Endodermal cell (in vitro differentiated cells): Measurements from ENCODE around the gene PTPRN2. TPM values are rescaled to one million over a fixed set of nuclear protein-coding genes. Genes with fewer than 3 reads are reported as not detected.
A peak's percentile ranks its signal among the peaks of the same experiment; 100 is the strongest.

Experiments
- DNase-seq: peaks from one replicate; pipeline ENCODE4 v3.0.0-alpha.2; 2017
- H3K27ac ChIP-seq: 2 replicates; pipeline ENCODE4 v1.5.1; 2013; ENCODE audit warnings: mild to moderate bottlenecking, low read depth, low read length, moderate library complexity
- H3K27me3 ChIP-seq: 2 replicates; pipeline ENCODE4 v1.6.1; 2013; ENCODE audit warnings: mild to moderate bottlenecking, low read length, moderate library complexity; ENCODE audit not compliant: insufficient read depth, control insufficient read depth, poor library complexity, severe bottlenecking
- H3K36me3 ChIP-seq: 2 replicates; pipeline ENCODE4 v1.7.0; 2013; ENCODE audit warnings: mild to moderate bottlenecking, low read length, moderate library complexity; ENCODE audit not compliant: control insufficient read depth, insufficient read depth
- H3K4me1 ChIP-seq: one replicate; pipeline ENCODE4 v1.7.0; 2013; ENCODE audit warnings: low read length; ENCODE audit not compliant: control insufficient read depth, insufficient read depth
- H3K4me3 ChIP-seq: 2 replicates; pipeline ENCODE4 v1.5.1; 2013; ENCODE audit warnings: mild to moderate bottlenecking, low read length, moderate library complexity
- H3K9ac ChIP-seq: 2 replicates; pipeline ENCODE4 v1.6.1; 2013; ENCODE audit warnings: mild to moderate bottlenecking, low read length, moderate library complexity; ENCODE audit not compliant: poor library complexity, severe bottlenecking; ENCODE audit errors: extremely low read depth
- H3K9me3 ChIP-seq: 2 replicates; pipeline ENCODE4 v1.6.1; 2013; ENCODE audit warnings: mild to moderate bottlenecking, low read length, moderate library complexity; ENCODE audit not compliant: control insufficient read depth
- H3K27ac Mint-ChIP-seq: 2 replicates; pipeline ENCODE4 v1.8.0; 2020; ENCODE audit warnings: mixed read lengths
- H3K27me3 Mint-ChIP-seq: 2 replicates; pipeline ENCODE4 v1.8.0; 2021; ENCODE audit warnings: mild to moderate bottlenecking, mixed read lengths; ENCODE audit not compliant: insufficient read depth
- H3K36me3 Mint-ChIP-seq: 2 replicates; pipeline ENCODE4 v1.8.0; 2020; ENCODE audit warnings: low read depth, mixed read lengths
- H3K4me1 Mint-ChIP-seq: 2 replicates; pipeline ENCODE4 v1.8.0; 2020; ENCODE audit warnings: mixed read lengths
- H3K4me3 Mint-ChIP-seq: 2 replicates; pipeline ENCODE4 v1.8.0; 2020; ENCODE audit warnings: mild to moderate bottlenecking, moderate library complexity, mixed read lengths
- H3K9me3 Mint-ChIP-seq: 2 replicates; pipeline ENCODE4 v1.8.0; 2020; ENCODE audit warnings: mild to moderate bottlenecking, mixed read lengths
- WGBS, 2 experiments: methylation state at CpG; one replicate each; pipeline versions ENCODE4 v1.1.5 to v1.1.7; 2013; ENCODE audit warnings: missing lambda C conversion rate in 2 of 2, mixed read lengths in 1 of 2; ENCODE audit not compliant: insufficient coverage in 1 of 2, insufficient read length in 1 of 2; 5-methylcytosine and 5-hydroxymethylcytosine counted together
- total RNA-seq, 2 donors: library from RNA; stranded (reverse); fragmentation: NEBNext Ultra II Directional in 1 of 2; extraction: Animal tissue kit (Norgen Biotek cat#: 25700) in 1 of 2; gene quantifications; 2 replicates in 1 of 2; 3 replicates in 1 of 2; pipeline ENCODE4 v1.2.1, GENCODE V29; 2021
- TF ChIP-seq, protein P1 (sequence below): fragments of 200-600 bp; sonication (generic); conservative IDR thresholded peaks from 2 replicates; pipeline ENCODE4 v1.5.0; 2021; ENCODE audit warnings: antibody characterized with exemption, mild to moderate bottlenecking

The PTPRN2 gene
- total RNA-seq, 2 donors from 2014 or later, result 0.69 to 1.2 TPM

DNA sequence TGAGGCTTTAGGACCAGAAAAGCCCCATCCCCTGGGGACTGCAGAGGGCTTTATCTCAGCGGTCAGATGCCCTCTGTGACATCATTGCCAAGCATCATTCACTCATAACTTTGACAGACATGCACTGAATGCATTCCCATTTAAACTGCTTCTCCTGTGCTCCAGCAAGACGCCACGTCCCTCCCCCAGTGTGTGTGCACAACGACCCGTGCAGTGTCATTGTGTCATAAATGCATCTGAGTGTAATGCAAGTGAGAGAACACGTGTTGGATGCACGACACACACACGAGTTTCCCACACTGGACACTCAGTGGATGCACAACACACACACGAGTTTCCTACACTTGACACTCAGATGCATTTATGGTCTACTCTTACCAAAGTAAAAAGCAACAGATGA lies 337.9 kb downstream of the PTPRN2 start:
- no peak overlapping the region for H3K4me3 Mint-ChIP-seq
- H3K27ac ChIP-seq, result no peak overlapping the region
- H3K27me3 Mint-ChIP-seq, result no peaks in the 10 kb centered on the region
- H3K9me3 Mint-ChIP-seq, result peaks cover 5% of the 10 kb centered on the region
- peak overlapping the region; percentile 71 for H3K4me3 ChIP-seq
- H3K27me3 ChIP-seq, result no peaks in the 10 kb centered on the region
- peaks cover 86% of the 10 kb centered on the region for H3K9me3 ChIP-seq
- no peak overlapping the region for H3K9ac ChIP-seq
- H3K27ac Mint-ChIP-seq, result no peak overlapping the region
- WGBS, 2 experiments, result 82 to 90% methylated on average over 5 to 9 of the region's 9 CpGs
- H3K4me1 Mint-ChIP-seq, result no peaks in the 10 kb centered on the region
- peak; percentile 9 for DNase-seq
- H3K4me1 ChIP-seq, result no peaks in the 10 kb centered on the region
- TF ChIP-seq, protein P1, sequence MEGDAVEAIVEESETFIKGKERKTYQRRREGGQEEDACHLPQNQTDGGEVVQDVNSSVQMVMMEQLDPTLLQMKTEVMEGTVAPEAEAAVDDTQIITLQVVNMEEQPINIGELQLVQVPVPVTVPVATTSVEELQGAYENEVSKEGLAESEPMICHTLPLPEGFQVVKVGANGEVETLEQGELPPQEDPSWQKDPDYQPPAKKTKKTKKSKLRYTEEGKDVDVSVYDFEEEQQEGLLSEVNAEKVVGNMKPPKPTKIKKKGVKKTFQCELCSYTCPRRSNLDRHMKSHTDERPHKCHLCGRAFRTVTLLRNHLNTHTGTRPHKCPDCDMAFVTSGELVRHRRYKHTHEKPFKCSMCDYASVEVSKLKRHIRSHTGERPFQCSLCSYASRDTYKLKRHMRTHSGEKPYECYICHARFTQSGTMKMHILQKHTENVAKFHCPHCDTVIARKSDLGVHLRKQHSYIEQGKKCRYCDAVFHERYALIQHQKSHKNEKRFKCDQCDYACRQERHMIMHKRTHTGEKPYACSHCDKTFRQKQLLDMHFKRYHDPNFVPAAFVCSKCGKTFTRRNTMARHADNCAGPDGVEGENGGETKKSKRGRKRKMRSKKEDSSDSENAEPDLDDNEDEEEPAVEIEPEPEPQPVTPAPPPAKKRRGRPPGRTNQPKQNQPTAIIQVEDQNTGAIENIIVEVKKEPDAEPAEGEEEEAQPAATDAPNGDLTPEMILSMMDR, result no peak
- H3K36me3 ChIP-seq, result no peaks in the 10 kb centered on the region
- H3K36me3 Mint-ChIP-seq, result no peaks in the 10 kb centered on the region

DNA sequence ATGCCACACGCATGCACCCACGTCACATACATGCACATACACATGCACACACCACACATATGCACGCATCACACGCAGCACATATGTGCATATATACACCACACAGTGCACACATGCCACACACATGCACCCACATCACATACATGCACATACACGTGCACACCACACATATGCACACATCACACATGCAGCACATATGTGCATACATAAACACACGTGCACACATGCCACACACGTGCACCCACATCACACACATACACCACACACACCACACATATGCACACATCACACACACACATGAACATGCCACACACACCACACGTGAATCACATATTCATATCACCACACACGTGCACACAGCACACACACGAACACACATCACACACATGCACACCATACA lies 338.8 kb downstream of the PTPRN2 start:
- Mint-ChIP-seq H3K4me3 (no peak overlapping the region), H3K36me3 (no peaks in the 10 kb centered on the region)

DNA sequence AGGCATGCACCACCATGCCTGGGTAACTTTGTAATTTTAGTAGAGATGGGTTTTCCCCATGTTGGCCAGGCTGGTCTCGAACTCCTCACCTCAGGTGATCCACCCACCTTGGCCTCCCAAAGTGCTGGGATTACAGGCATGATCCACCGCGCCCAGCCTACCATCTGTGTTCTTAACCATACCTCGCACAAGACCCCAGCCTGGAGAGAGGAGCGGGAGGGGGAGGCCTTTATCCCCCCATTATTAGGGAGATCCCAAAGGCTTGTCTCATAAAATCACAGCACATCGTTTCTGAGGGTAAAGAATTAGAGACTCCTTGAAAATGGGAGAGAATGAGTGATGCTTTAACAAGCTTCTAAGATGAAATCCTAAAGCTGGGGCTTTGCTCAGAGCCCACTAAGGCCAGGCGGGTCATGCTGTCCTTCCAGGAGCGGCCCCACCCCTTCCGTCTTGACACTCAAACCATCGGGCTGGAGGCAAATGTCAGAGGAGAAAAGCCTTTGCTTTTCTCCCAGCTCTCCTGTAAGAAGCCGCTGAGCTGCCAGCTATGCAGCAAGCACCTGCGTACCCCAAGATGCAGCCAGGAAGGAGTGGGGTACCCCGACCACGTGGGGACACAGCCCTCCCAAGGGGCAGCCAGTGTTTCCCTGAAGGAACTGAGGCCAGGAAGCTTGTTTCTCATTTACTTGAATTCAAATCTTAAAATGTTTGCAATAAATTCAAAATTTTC lies 339.7 kb downstream of the PTPRN2 start:
- peaks cover 96% of the 10 kb centered on the region for H3K9me3 ChIP-seq
- H3K4me3 Mint-ChIP-seq, result no peak overlapping the region
- TF ChIP-seq, protein P1, result no peak

More for the DNA sequence above, 338.8 kb downstream of the PTPRN2 start:
- TF ChIP-seq, protein P1, result no peak
- peak; percentile 16 for DNase-seq
- H3K9me3 Mint-ChIP-seq, result peaks cover 5% of the 10 kb centered on the region
- H3K4me1 ChIP-seq, result no peaks in the 10 kb centered on the region
- no peaks in the 10 kb centered on the region for H3K36me3 ChIP-seq
- H3K27ac Mint-ChIP-seq, result no peak overlapping the region
- WGBS, 2 experiments, result 34 to 93% methylated on average over 2 to 9 of the region's 10 CpGs
- peak overlapping the region; percentile 71 for H3K4me3 ChIP-seq
- no peaks in the 10 kb centered on the region for H3K4me1 Mint-ChIP-seq
- H3K27ac ChIP-seq, result no peak overlapping the region
- H3K9ac ChIP-seq, result no peak overlapping the region
- peaks cover 94% of the 10 kb centered on the region for H3K9me3 ChIP-seq
- no peaks in the 10 kb centered on the region for H3K27me3 ChIP-seq
- no peaks in the 10 kb centered on the region for H3K27me3 Mint-ChIP-seq

More for the DNA sequence above, 339.7 kb downstream of the PTPRN2 start:
- no peaks in the 10 kb centered on the region for H3K27me3 Mint-ChIP-seq
- H3K4me1 Mint-ChIP-seq, result no peaks in the 10 kb centered on the region
- Histone ChIP-seq H3K4me3 (peak overlapping the region; percentile 71), H3K36me3 (no peaks in the 10 kb centered on the region), H3K9ac (no peak overlapping the region), H3K27ac (no peak overlapping the region), H3K27me3 (no peaks in the 10 kb centered on the region), H3K4me1 (no peaks in the 10 kb centered on the region)
- H3K27ac Mint-ChIP-seq, result no peak overlapping the region
- WGBS, 2 experiments, result 76 to 77% methylated on average over 12 to 14 of the region's 14 CpGs
- H3K9me3 Mint-ChIP-seq, result peaks cover 5% of the 10 kb centered on the region
- no peaks in the 10 kb centered on the region for H3K36me3 Mint-ChIP-seq
- DNase-seq, result peak; percentile 6
